Vagina (tissue), 2 donors: ENCODE data around the gene SLC6A1.

Experiments used
- CTCF ChIP-seq, 3 experiments: fragments of 450-650 bp in 2 of 3; fragments of 200-600 bp in 1 of 3; sonication (generic) in 1 of 3; IDR thresholded peaks; one replicate each; pipeline ENCODE4 v1.5.1; 2017 to 2019; ENCODE audit warnings: antibody characterized with exemption in 3 of 3, mild to moderate bottlenecking in 2 of 3, moderate library complexity in 2 of 3
- POLR2A ChIP-seq, 2 donors: fragments of 450-650 bp; IDR thresholded peaks; one replicate each; pipeline ENCODE4 v1.6.1; 2017; ENCODE audit warnings: antibody characterized with exemption in 2 of 2, mild to moderate bottlenecking in 2 of 2, moderate library complexity in 2 of 2
- POLR2AphosphoS5 ChIP-seq, 2 donors: sonication (generic); formaldehyde crosslinking; IDR thresholded peaks; one replicate each; pipeline ENCODE4 v1.9.0; 2017; ENCODE audit warnings: antibody characterized with exemption in 2 of 2, mild to moderate bottlenecking in 2 of 2, low read depth in 1 of 2; ENCODE audit not compliant: insufficient read depth in 1 of 2

GRCh38 chr3:10982782-10983181 is 9.8 kb upstream of the SLC6A1 start:
- TF ChIP-seq CTCF (IDR thresholded peaks at IDR 0.05) (no peak), POLR2A (IDR thresholded peaks at IDR 0.05) (no peak), POLR2AphosphoS5 (IDR thresholded peaks at IDR 0.05; ENCODE audit: insufficient read depth in 1 of 2, low read depth in 1 of 2) (no peak)
